Smooth muscle cell (in vitro differentiated cells): ENCODE data around the gene LRRC32. TPM values are rescaled to one million over a fixed set of nuclear protein-coding genes. Genes with fewer than 3 reads are reported as not detected.

Experiments
- DNase-seq: peaks from one replicate; lab custom pipeline; 2025; ENCODE audit not compliant: unreplicated experiment; lab: John Stamatoyannopoulos, UW
- H2AFZ ChIP-seq: fragments of 200-600 bp; sonication (generic); 2 replicates; pipeline ENCODE4 v1.6.0; 2016; ENCODE audit warnings: antibody characterized with exemption, low read depth, mild to moderate bottlenecking
- H3F3A ChIP-seq: fragments of 200-600 bp; sonication (generic); 2 replicates; pipeline ENCODE4 v1.6.0; 2017; ENCODE audit warnings: antibody characterized with exemption, low read depth
- H3K27ac ChIP-seq: fragments of 200-600 bp; sonication (generic); 2 replicates; pipeline ENCODE4 v1.5.1; 2016; ENCODE audit warnings: low read depth, mild to moderate bottlenecking
- H3K27me3 ChIP-seq: fragments of 200-600 bp; sonication (generic); 2 replicates; pipeline ENCODE4 v1.6.1; 2016; ENCODE audit warnings: low read depth, mild to moderate bottlenecking
- H3K36me3 ChIP-seq: fragments of 200-600 bp; sonication (generic); 2 replicates; pipeline ENCODE4 v1.5.1; 2016; ENCODE audit warnings: low read depth
- H3K4me1 ChIP-seq: fragments of 200-600 bp; sonication (generic); 2 replicates; pipeline ENCODE4 v1.5.1; 2016; ENCODE audit warnings: low read depth
- H3K4me2 ChIP-seq: fragments of 200-600 bp; sonication (generic); 2 replicates; pipeline ENCODE4 v1.6.0; 2016; ENCODE audit warnings: mild to moderate bottlenecking
- H3K4me3 ChIP-seq: fragments of 200-600 bp; sonication (generic); 2 replicates; pipeline ENCODE4 v1.5.1; 2016; ENCODE audit warnings: mild to moderate bottlenecking
- H3K79me2 ChIP-seq: fragments of 200-600 bp; sonication (generic); 2 replicates; pipeline ENCODE4 v1.6.0; 2016; ENCODE audit warnings: low read depth, mild to moderate bottlenecking
- H3K9ac ChIP-seq: fragments of 200-600 bp; sonication (generic); 2 replicates; pipeline ENCODE4 v1.6.0; 2016; ENCODE audit warnings: low read depth
- H3K9me3 ChIP-seq: fragments of 200-600 bp; sonication (generic); replicated peaks from 2 replicates; pipeline ENCODE4 v1.5.1; 2016; ENCODE audit warnings: low read depth
- H4K20me1 ChIP-seq: fragments of 200-600 bp; sonication (generic); 2 replicates; pipeline ENCODE4 v1.6.0; 2016; ENCODE audit warnings: low read depth
- CTCF ChIP-seq: fragments of 200-600 bp; sonication (generic); IDR thresholded peaks from 2 replicates; pipeline ENCODE4 v1.5.1; 2017; ENCODE audit warnings: borderline replicate concordance, mild to moderate bottlenecking, antibody characterized with exemption; ENCODE audit not compliant: insufficient read depth, poor library complexity, severe bottlenecking
- WGBS: methylation state at CpG from one replicate; pipeline ENCODE4 v1.1.7; 2016; ENCODE audit warnings: low lambda C conversion rate; 5-methylcytosine and 5-hydroxymethylcytosine counted together
- polyA plus RNA-seq: library from polyadenylated mRNA; unstranded; fragments of >200 nt; fragmentation: Nextera tagmentation; extraction: Ambion mirVana; gene quantifications from 2 replicates; pipeline ENCODE4 v1.2.1, GENCODE V29; 2016
- total RNA-seq: library from RNA; depleted of rRNA; stranded (reverse); fragments of >200 nt; gene quantifications from 2 replicates; pipeline ENCODE4 v1.2.3, GENCODE V29; 2014

The LRRC32 gene
- total and polyA plus RNA-seq, 2 experiments from 2014 or later: 171 to 444 TPM

GRCh38 chr11:76713499-76713898, 43.0 kb upstream of the LRRC32 start:
- no CpG with 5 or more reads among the region's 2 CpGs for WGBS
- no peak overlapping the region for H3K27ac ChIP-seq
- H3K27me3 ChIP-seq: no peaks in the 10 kb centered on the region
- no peaks in the 10 kb centered on the region for H3F3A ChIP-seq
- no peak overlapping the region for H2AFZ ChIP-seq
- no peaks in the 10 kb centered on the region for H3K9me3 ChIP-seq
- DNase-seq: no peak
- H4K20me1 ChIP-seq: no peaks in the 10 kb centered on the region
- H3K9ac ChIP-seq: no peak overlapping the region
- H3K79me2 ChIP-seq: no peaks in the 10 kb centered on the region
- no peaks in the 10 kb centered on the region for H3K4me1 ChIP-seq
- no peak overlapping the region for H3K4me2 ChIP-seq
- TF ChIP-seq CTCF: no peak
- no peaks in the 10 kb centered on the region for H3K36me3 ChIP-seq
- no peak overlapping the region for H3K4me3 ChIP-seq

- Histone ChIP-seq H4K20me1 (no peaks in the 10 kb centered on the region), H2AFZ (no peak overlapping the region)
- 95% methylated on average over 6 of the region's 6 CpGs for WGBS
Measured at GRCh38 chr11:76712125-76712524, 41.6 kb upstream of the LRRC32 start.

GRCh38 chr11:76709756-76710155, 39.2 kb upstream of the LRRC32 start:
- 92% methylated on average over 4 of the region's 4 CpGs for WGBS
- no peaks in the 10 kb centered on the region for H4K20me1 ChIP-seq
- no peaks in the 10 kb centered on the region for H3F3A ChIP-seq
- H3K9me3 ChIP-seq: no peaks in the 10 kb centered on the region
- H3K4me1 ChIP-seq: no peaks in the 10 kb centered on the region
- H3K4me2 ChIP-seq: no peak overlapping the region
- TF ChIP-seq CTCF: no peak
- H2AFZ ChIP-seq: no peak overlapping the region
- no peaks in the 10 kb centered on the region for H3K79me2 ChIP-seq
- no peak overlapping the region for H3K27ac ChIP-seq
- no peak overlapping the region for H3K9ac ChIP-seq
- no peak for DNase-seq
- no peaks in the 10 kb centered on the region for H3K36me3 ChIP-seq
- no peaks in the 10 kb centered on the region for H3K27me3 ChIP-seq
- no peak overlapping the region for H3K4me3 ChIP-seq

More at GRCh38 chr11:76712125-76712524, 41.6 kb upstream of the LRRC32 start:
- Histone ChIP-seq H3K36me3 (no peaks in the 10 kb centered on the region), H3K27ac (no peak overlapping the region), H3K4me2 (no peak overlapping the region), H3K79me2 (no peaks in the 10 kb centered on the region), H3K4me1 (no peaks in the 10 kb centered on the region), H3K9ac (no peak overlapping the region), H3K4me3 (no peak overlapping the region), H3K9me3 (no peaks in the 10 kb centered on the region), H3K27me3 (no peaks in the 10 kb centered on the region), H3F3A (no peaks in the 10 kb centered on the region)
- DNase-seq: no peak
- no peak for TF ChIP-seq CTCF

GRCh38 chr11:76708972-76709660, 38.6 kb upstream of the LRRC32 start:
- no peak for DNase-seq
- WGBS: 69% methylated on average over 8 of the region's 8 CpGs
- no peak for TF ChIP-seq CTCF

More at GRCh38 chr11:76708972-76709660, 38.6 kb upstream of the LRRC32 start:
- Histone ChIP-seq H4K20me1 (no peaks in the 10 kb centered on the region), H3K4me1 (no peaks in the 10 kb centered on the region), H3K27ac (no peak overlapping the region), H3F3A (no peaks in the 10 kb centered on the region), H3K4me2 (no peak overlapping the region), H3K9ac (no peak overlapping the region), H2AFZ (no peak overlapping the region), H3K27me3 (no peaks in the 10 kb centered on the region), H3K36me3 (no peaks in the 10 kb centered on the region), H3K79me2 (no peaks in the 10 kb centered on the region), H3K9me3 (no peaks in the 10 kb centered on the region), H3K4me3 (no peak overlapping the region)
